GM12878 (cell line): Measurements from ENCODE around the gene HPSE2. TPM values are rescaled to one million over a fixed set of nuclear protein-coding genes. Genes with fewer than 3 reads are reported as not detected.

Source experiments
- ATAC-seq: fragments of 200-7000 bp; cut with Tn5 transposase; 3 replicates; pipeline ENCODE4 v1.9.1; 2020; ENCODE audit warnings: mild to moderate bottlenecking, moderate library complexity
- BruUV-seq: library from RNA; stranded (reverse); fragments of 400-500 nt; replicated peaks from 2 replicates; lab custom pipeline; 2021; lab: Mats Ljungman, UMichigan
- CTCF ChIA-PET: fragments of 300-600 bp; sonication (Branson Sonifier 250); formaldehyde crosslinking; extraction: SDS; loops from one replicate; lab custom pipeline; 2021; ENCODE audit warnings: inconsistent platforms; lab: Yijun Ruan, JAX
- POLR2A ChIA-PET: fragments of 350-600 bp; formaldehyde crosslinking; extraction: SDS; loops from one replicate; lab custom pipeline; 2021; ENCODE audit warnings: inconsistent platforms; lab: Charles Lee
- RAD21 ChIA-PET: fragments of 300-600 bp; sonication (Branson Sonifier 250); formaldehyde crosslinking; loops from one replicate; lab custom pipeline; 2023; ENCODE audit warnings: antibody characterized with exemption; ENCODE audit not compliant: unreplicated experiment; lab: Charles Lee
- SMC1A ChIA-PET: fragments of 300-600 bp; sonication (Branson Sonifier 250); formaldehyde crosslinking; loops from one replicate; lab custom pipeline; 2023; ENCODE audit not compliant: unreplicated experiment, uncharacterized antibody; lab: Charles Lee
- DNase-seq: peaks from one replicate; pipeline ENCODE4 v3.0.0-alpha.2; 2011; ENCODE audit warnings: low read depth, low spot score
- FAIRE-seq: peaks from 3 replicates; lab custom pipeline; 2011; peaks lifted over from hg19 to GRCh38; lab: Jason Lieb, UNC
- H2AFZ ChIP-seq: 2 replicates; pipeline ENCODE4 v1.6.0; 2011; ENCODE audit warnings: low read depth, low read length, control low read depth; ENCODE audit not compliant: control insufficient read depth
- H3K27ac ChIP-seq: 2 replicates; pipeline ENCODE4 v1.5.1; 2011; ENCODE audit warnings: control low read depth; ENCODE audit not compliant: control insufficient read depth, insufficient read depth
- H3K27me3 ChIP-seq, 2 experiments: replicated peaks in 1 of 2; 2 replicates each; pipeline versions ENCODE4 v1.6.0 to v1.6.1; 2011; ENCODE audit warnings: low read length in 1 of 2; ENCODE audit not compliant: control insufficient read depth in 2 of 2, insufficient read depth in 2 of 2
- H3K36me3 ChIP-seq, 2 experiments: 2 replicates each; pipeline ENCODE4 v1.5.1; 2011; ENCODE audit warnings: low read length in 1 of 2; ENCODE audit not compliant: control insufficient read depth in 2 of 2, insufficient read depth in 2 of 2
- H3K4me1 ChIP-seq: 2 replicates; pipeline ENCODE4 v1.6.1; 2011; ENCODE audit warnings: mild to moderate bottlenecking, low read length, moderate library complexity, mixed read lengths; ENCODE audit not compliant: control insufficient read depth, insufficient read depth
- H3K4me2 ChIP-seq: 2 replicates; pipeline ENCODE4 v1.6.0; 2011; ENCODE audit warnings: control low read depth; ENCODE audit not compliant: control insufficient read depth, insufficient read depth
- H3K4me3 ChIP-seq: fragments of 200-600 bp; sonication (generic); 2 replicates; pipeline ENCODE4 v1.5.1; 2016
- H3K79me2 ChIP-seq: 2 replicates; pipeline ENCODE4 v1.6.0; 2011; ENCODE audit warnings: low read length; ENCODE audit not compliant: control insufficient read depth, insufficient read depth
- H3K9ac ChIP-seq: 2 replicates; pipeline ENCODE4 v1.8.0; 2011; ENCODE audit warnings: low read length, control low read depth, mixed read lengths; ENCODE audit not compliant: control insufficient read depth, insufficient read depth
- H3K9me3 ChIP-seq: replicated peaks from 3 replicates; pipeline ENCODE4 v1.5.1; 2011; ENCODE audit warnings: mild to moderate bottlenecking, low read length; ENCODE audit not compliant: control insufficient read depth, insufficient read depth
- H4K20me1 ChIP-seq: 2 replicates; pipeline ENCODE4 v1.6.0; 2011; ENCODE audit not compliant: control insufficient read depth, insufficient read depth
- BMI1 ChIP-seq: fragments of 450-650 bp; IDR thresholded peaks from 2 replicates; pipeline ENCODE4 v1.6.1; 2016; ENCODE audit warnings: mild to moderate bottlenecking, moderate library complexity, borderline replicate concordance
- CUX1 ChIP-seq: IDR thresholded peaks from 2 replicates; pipeline ENCODE4 v1.6.1; 2012; ENCODE audit warnings: improper control_type of control experiment, low read depth, low read length; ENCODE audit not compliant: insufficient replicate concordance
- DPF2 ChIP-seq: fragments of 450-650 bp; IDR thresholded peaks from 2 replicates; pipeline ENCODE4 v1.6.1; 2017; ENCODE audit warnings: mild to moderate bottlenecking
- GABPA ChIP-seq: IDR thresholded peaks from 2 replicates; pipeline ENCODE4 v1.6.1; 2014; ENCODE audit warnings: antibody characterized with exemption, low read depth, mild to moderate bottlenecking, inconsistent platforms
- JUNB ChIP-seq: IDR thresholded peaks from 2 replicates; pipeline ENCODE4 v1.6.1; 2016; ENCODE audit warnings: antibody characterized with exemption, mild to moderate bottlenecking
- JUND ChIP-seq: IDR thresholded peaks from 2 replicates; pipeline ENCODE4 v1.6.1; 2012; ENCODE audit warnings: low read depth, mild to moderate bottlenecking, low read length, improper control_type of control experiment, moderate library complexity
- KAT2A ChIP-seq: conservative IDR thresholded peaks from 2 replicates; pipeline ENCODE4 v1.6.1; 2011; ENCODE audit warnings: low read depth, low read length; ENCODE audit not compliant: control insufficient read depth
- MEF2A ChIP-seq: IDR thresholded peaks from 2 replicates; pipeline ENCODE4 v1.6.1; 2011; ENCODE audit warnings: low read depth, mild to moderate bottlenecking, low read length, moderate library complexity; ENCODE audit not compliant: insufficient read depth
- NFYB ChIP-seq: IDR thresholded peaks from 2 replicates; pipeline ENCODE4 v1.6.1; 2011; ENCODE audit warnings: low read depth, mild to moderate bottlenecking, low read length, improper control_type of control experiment, moderate library complexity; ENCODE audit not compliant: insufficient read depth
- NR2F1 ChIP-seq: fragments of 450-650 bp; conservative IDR thresholded peaks from 2 replicates; pipeline ENCODE4 v1.6.1; 2017; ENCODE audit warnings: mild to moderate bottlenecking
- RBBP5 ChIP-seq: fragments of 200-600 bp; sonication (generic); conservative IDR thresholded peaks from 2 replicates; pipeline ENCODE4 v1.6.1; 2016
- SUZ12 ChIP-seq: fragments of 200-600 bp; sonication (generic); IDR thresholded peaks from one replicate; pipeline ENCODE4 v1.6.1; 2018; ENCODE audit warnings: antibody characterized with exemption, mild to moderate bottlenecking; ENCODE audit not compliant: unreplicated experiment
- TAF1 ChIP-seq: IDR thresholded peaks from 2 replicates; pipeline ENCODE4 v1.6.1; 2011; ENCODE audit warnings: mild to moderate bottlenecking, low read depth, low read length, borderline replicate concordance
- YBX1 ChIP-seq: fragments of 450-650 bp; IDR thresholded peaks from 2 replicates; pipeline ENCODE4 v1.6.1; 2016; ENCODE audit warnings: antibody characterized with exemption
- WGBS: methylation state at CpG from one replicate; pipeline ENCODE4 v1.1.6; 2016; ENCODE audit warnings: low lambda C conversion rate; ENCODE audit not compliant: insufficient replicate concordance, insufficient coverage; ENCODE audit errors: missing lambda C conversion rate; 5-methylcytosine and 5-hydroxymethylcytosine counted together
- in situ Hi-C: fragments of 300-500 bp; cut with MboI; formaldehyde crosslinking; loops from 9 replicates; pipeline ENCODE4 v1.14.3; 2018; ENCODE audit warnings: mixed read lengths
- intact Hi-C: fragments of 100-400 bp; cut with micrococcal nuclease; formaldehyde crosslinking; loops from one replicate; pipeline ENCODE4 v1.14.2; 2022; ENCODE audit not compliant: unreplicated experiment
- polyA plus RNA-seq, 11 experiments: library from polyadenylated mRNA; depleted of rRNA in 4 of 11; unstranded in 6 of 11; stranded (reverse) in 5 of 11; fragments of >200 nt; fragmentation: Nextera tagmentation in 4 of 11; fragmentation: Illumina TruSeq in 1 of 11; extraction: Ambion mirVana in 4 of 11; extraction: Trizol in 1 of 11; gene quantifications; 1 replicate in 1 of 11; 2 replicates in 10 of 11; pipeline versions ENCODE4 v1.2.1 to v1.2.3, GENCODE V29; 2011 to 2016; ENCODE audit warnings: inconsistent platforms in 2 of 11, missing spikeins in 2 of 11, low read depth in 1 of 11
- total RNA-seq, 4 experiments: library from RNA; depleted of rRNA in 3 of 4; stranded (reverse); fragments of >200 nt in 3 of 4; fragmentation: Illumina TruSeq in 1 of 4; extraction: Trizol in 1 of 4; gene quantifications; 2 replicates each; pipeline versions ENCODE4 v1.2.1 to v1.2.3, GENCODE V29; 2013 to 2021
- TF ChIP-seq, protein P1 (sequence below), 3 experiments: IDR thresholded peaks in 2 of 3; conservative IDR thresholded peaks in 1 of 3; 2 replicates each; pipeline ENCODE4 v1.5.1; 2011; ENCODE audit warnings: low read depth in 3 of 3, low read length in 3 of 3, mild to moderate bottlenecking in 3 of 3, control low read depth in 2 of 3, moderate library complexity in 2 of 3, inconsistent platforms in 1 of 3, mixed read lengths in 1 of 3; ENCODE audit not compliant: control insufficient read depth in 2 of 3, insufficient read depth in 1 of 3; ENCODE audit errors: extremely low read depth in 1 of 3

Gene HPSE2
- total and polyA plus RNA-seq, 10 of the 15 experiments (the other 5 are each of a cell fraction or from before 2014, with no cell fraction given), result 0.06 TPM; not detected in 9

DNA sequence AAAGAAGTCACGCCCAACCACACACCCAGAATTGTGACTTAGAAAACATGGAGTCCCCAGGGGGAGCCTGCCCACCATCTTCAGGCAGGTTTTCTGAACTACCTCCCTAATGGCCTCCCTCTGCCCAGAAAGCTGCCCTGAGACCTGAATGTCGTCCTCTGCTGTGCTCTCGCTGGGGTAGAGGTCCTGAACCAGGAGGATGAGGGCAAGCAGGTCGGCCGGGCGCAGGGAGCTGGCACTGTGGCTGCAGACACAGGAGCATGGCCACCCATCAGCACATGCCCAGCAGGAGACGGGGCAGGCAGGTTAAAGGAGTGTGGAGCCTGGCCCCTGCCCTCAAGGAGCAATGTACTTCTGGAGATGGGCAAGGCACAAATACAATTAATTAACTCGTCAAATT is 805.2 kb downstream of the HPSE2 start:
- BruUV-seq, result no TSS peak
- Histone ChIP-seq H3K4me1 (no peaks in the 10 kb centered on the region), H3K9ac (no peak overlapping the region), H3K79me2 (no peaks in the 10 kb centered on the region), H3K36me3 (peaks cover 32 to 35% of the 10 kb centered on the region in 2 experiments), H4K20me1 (no peaks in the 10 kb centered on the region), H3K27me3 (no peaks in the 10 kb centered on the region), H3K4me3 (no peak overlapping the region), H3K27ac (no peak overlapping the region), H3K4me2 (no peak overlapping the region), H2AFZ (no peak overlapping the region), H3K9me3 (peaks cover 4% of the 10 kb centered on the region; the same call in 1 of the 3 replicates)
- WGBS, result 96% methylated on average over 8 of the region's 8 CpGs
- intact Hi-C loops (no loop called here), in situ Hi-C loops (no loop called here)
- ChIA-PET POLR2A (no interaction called here), CTCF (no interaction called here), RAD21 (no interaction called here), SMC1A (no interaction called here)
- no peak for DNase-seq
- FAIRE-seq, result no peak
- ATAC-seq, result no peak
- TF ChIP-seq BMI1 (no peak), GABPA (no peak), YBX1 (no peak), RBBP5 (no peak), JUNB (no peak), NR2F1 (no peak), MEF2A (no peak), DPF2 (no peak), NFYB (no peak), KAT2A (no peak), SUZ12 (no peak), CUX1 (no peak), JUND (no peak), TAF1 (no peak)
- TF ChIP-seq, protein P1, sequence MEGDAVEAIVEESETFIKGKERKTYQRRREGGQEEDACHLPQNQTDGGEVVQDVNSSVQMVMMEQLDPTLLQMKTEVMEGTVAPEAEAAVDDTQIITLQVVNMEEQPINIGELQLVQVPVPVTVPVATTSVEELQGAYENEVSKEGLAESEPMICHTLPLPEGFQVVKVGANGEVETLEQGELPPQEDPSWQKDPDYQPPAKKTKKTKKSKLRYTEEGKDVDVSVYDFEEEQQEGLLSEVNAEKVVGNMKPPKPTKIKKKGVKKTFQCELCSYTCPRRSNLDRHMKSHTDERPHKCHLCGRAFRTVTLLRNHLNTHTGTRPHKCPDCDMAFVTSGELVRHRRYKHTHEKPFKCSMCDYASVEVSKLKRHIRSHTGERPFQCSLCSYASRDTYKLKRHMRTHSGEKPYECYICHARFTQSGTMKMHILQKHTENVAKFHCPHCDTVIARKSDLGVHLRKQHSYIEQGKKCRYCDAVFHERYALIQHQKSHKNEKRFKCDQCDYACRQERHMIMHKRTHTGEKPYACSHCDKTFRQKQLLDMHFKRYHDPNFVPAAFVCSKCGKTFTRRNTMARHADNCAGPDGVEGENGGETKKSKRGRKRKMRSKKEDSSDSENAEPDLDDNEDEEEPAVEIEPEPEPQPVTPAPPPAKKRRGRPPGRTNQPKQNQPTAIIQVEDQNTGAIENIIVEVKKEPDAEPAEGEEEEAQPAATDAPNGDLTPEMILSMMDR (IDR thresholded peaks at IDR 0.05 in 2 of 3, conservative IDR thresholded peaks at IDR 0.05 in 1 of 3; ENCODE audit: control insufficient read depth in 2 of 3, extremely low read depth in 1 of 3, insufficient read depth in 1 of 3, low read depth in 3 of 3, low read length in 3 of 3), result no peak
